ENCODE measurements around the gene SULF2. TPM values are rescaled to one million over a fixed set of nuclear protein-coding genes. Genes with fewer than 3 reads are reported as not detected.

The SULF2 gene
- total RNA-seq, 1 experiment from 2014 or later: 0.20 TPM

- no peak for DNase-seq
- Histone ChIP-seq H3K4me3 (no peak overlapping the region), H3K36me3 (no peaks in the 10 kb centered on the region), H3K27me3 (peaks cover 45% of the 10 kb centered on the region), H3K9me3 (no peaks in the 10 kb centered on the region)
Measured at GRCh38 chr20:47760686-47761481, 24.4 kb downstream of the SULF2 start.

DNA sequence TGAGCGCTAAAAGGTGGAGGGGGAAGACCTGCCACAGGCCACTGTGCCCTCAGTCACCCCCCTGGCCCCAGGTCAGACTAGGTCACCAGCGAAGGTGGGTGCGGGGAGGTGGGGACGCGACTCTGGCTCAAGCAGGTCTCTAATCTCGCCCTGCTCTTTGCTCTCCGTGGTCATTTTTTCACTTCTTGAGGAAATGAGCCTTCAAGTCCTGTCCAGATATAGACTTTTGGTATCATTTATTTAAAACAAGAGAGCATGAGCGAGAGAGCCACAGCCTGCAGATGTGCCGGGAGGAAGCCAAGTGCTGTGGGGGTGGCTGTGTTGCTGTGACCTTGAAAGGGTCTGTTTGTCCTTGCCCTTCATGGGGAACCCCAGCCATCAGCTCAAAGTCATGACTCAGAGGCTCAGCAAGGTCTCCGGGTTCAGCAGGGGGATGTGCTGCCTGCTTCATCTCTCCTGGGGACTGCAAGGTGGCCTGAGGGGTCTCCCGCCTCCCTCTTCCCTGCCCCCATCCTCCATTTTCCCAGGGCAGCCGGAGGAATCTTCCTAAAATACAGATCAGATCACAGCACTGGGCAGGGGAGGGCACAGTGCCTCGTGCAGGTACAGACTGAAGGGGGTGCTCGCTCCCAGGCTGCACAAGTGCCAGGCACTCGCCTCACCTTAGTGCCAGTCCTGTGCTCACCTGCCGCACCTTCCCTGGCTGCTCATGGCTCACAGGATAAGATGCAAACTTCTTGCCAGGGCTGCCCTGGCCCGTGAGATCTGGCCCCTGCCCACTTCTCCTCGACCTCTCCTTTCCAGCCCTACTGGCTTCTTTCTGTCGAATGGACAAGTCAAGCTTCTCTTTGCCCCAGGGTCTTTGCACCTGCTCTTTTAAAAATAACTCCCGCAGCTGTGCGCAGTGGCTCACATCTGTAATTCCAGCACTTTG, 26.5 kb downstream of the SULF2 start:
- Histone ChIP-seq H3K36me3 (no peaks in the 10 kb centered on the region), H3K4me3 (no peak overlapping the region), H3K27me3 (peaks cover 44% of the 10 kb centered on the region), H3K9me3 (no peaks in the 10 kb centered on the region)
- DNase-seq: no peak

DNA sequence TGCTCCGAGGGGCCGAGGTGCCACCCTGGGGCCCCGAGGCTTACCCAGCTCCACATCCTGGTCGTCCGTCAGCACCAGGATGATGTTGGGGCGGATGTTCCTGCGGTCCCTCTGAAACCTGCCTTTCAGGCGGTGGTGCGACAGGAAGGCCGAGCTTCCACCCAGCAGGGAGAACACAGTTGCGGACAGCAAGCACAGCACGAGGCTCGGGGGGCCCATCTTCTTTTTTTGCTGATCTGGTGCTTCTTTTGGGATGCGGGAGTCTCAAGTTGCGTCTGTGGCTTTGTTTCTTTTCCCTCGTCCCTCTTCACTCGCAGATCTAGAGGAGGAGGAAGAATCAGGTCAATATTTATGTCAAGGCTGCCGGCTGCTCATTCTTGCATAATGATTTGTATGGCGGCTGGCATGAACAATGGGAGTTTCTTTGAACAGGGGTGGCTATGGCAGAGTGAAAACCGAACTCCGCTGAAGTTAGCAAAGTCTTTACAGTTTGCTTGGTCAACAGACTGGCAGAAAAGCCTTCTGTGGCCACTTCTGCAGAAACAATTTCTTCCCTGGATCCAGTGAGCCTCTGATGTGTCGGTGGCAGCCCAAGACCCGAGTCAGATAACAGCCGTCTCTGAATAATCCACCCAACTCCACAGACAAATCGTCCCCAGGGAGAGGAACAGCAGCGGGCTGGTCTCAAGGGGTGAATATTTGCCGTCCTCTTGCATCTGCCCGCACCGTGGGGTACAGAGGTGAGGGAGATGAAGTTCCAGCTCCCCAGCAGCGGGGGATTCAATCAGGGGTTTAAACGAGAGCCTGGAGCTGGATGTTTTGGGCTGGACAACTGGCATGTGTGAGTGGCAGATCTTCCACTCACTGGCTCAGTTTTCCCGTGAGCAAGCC, 27.9 kb downstream of the SULF2 start:
- H3K36me3 ChIP-seq: no peaks in the 10 kb centered on the region
- H3K4me3 ChIP-seq: no peak overlapping the region
- no peak for DNase-seq
- H3K27me3 ChIP-seq: peaks cover 41% of the 10 kb centered on the region
- no peaks in the 10 kb centered on the region for H3K9me3 ChIP-seq

GRCh38 chr20:47754946-47755652, 30.2 kb downstream of the SULF2 start:
- H3K27me3 ChIP-seq: peaks cover 18% of the 10 kb centered on the region
- H3K9me3 ChIP-seq: no peaks in the 10 kb centered on the region
- H3K4me3 ChIP-seq: no peak overlapping the region
- DNase-seq: no peak
- H3K36me3 ChIP-seq: no peaks in the 10 kb centered on the region

GRCh38 chr20:47754388-47754715, 30.9 kb downstream of the SULF2 start:
- no peaks in the 10 kb centered on the region for H3K36me3 ChIP-seq
- H3K9me3 ChIP-seq: no peaks in the 10 kb centered on the region
- H3K4me3 ChIP-seq: no peak overlapping the region
- no peak for DNase-seq
- H3K27me3 ChIP-seq: peaks cover 13% of the 10 kb centered on the region

- no peaks in the 10 kb centered on the region for H3K36me3 ChIP-seq
- peaks cover 9% of the 10 kb centered on the region for H3K27me3 ChIP-seq
- DNase-seq: no peak
- H3K9me3 ChIP-seq: no peaks in the 10 kb centered on the region
- no peak overlapping the region for H3K4me3 ChIP-seq
Measured at GRCh38 chr20:47753576-47754387, 31.5 kb downstream of the SULF2 start.

DNA sequence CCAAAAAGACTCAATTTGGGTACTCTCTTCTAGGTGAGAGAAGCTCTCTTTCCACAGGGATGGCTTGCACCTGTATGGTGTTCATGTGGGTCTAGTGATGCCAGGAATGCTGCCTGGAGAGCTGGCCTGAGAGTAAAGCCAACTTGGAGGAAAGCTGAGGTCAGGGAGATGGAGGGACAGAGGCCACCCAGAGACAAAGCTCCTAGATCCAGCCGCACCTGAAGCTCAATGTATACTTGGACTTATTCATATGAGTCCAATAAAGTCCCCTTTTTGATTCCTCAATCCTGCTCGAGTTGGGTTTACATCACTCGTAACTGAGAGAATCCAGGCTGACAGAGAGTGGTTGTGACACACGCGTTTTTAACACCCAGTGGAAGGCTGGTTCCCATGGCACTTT, 33.8 kb downstream of the SULF2 start:
- Histone ChIP-seq H3K27me3 (peaks cover 2% of the 10 kb centered on the region), H3K4me3 (no peak overlapping the region), H3K9me3 (no peaks in the 10 kb centered on the region), H3K36me3 (no peaks in the 10 kb centered on the region)
- no peak for DNase-seq

GRCh38 chr20:47749339-47749738, 35.9 kb downstream of the SULF2 start:
- H3K4me3 ChIP-seq: no peak overlapping the region
- peaks cover 2% of the 10 kb centered on the region for H3K27me3 ChIP-seq
- H3K9me3 ChIP-seq: no peaks in the 10 kb centered on the region
- DNase-seq: peak; percentile 59
- no peaks in the 10 kb centered on the region for H3K36me3 ChIP-seq

DNA sequence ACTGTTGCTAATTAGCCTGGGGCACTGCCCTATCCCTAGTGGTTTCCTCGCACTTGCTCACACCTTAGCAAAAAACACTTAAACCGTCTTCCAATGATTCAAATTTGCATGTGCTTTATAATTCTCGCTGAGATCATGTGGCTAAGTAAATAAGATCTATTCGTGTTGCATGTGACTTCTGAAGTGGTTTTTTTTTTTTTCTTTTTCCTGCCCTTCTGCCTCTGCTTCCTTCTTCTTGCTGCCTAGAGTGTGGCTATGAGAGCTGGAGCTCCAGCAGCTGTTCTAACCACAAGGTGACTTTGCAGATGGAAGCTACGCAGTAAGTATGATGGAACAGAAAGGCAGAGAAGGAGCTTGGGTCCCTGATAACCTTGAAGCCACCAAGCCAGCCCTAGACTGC, 36.5 kb downstream of the SULF2 start:
- no peaks in the 10 kb centered on the region for H3K36me3 ChIP-seq
- peaks cover 2% of the 10 kb centered on the region for H3K27me3 ChIP-seq
- H3K4me3 ChIP-seq: no peak overlapping the region
- DNase-seq: no peak
- no peaks in the 10 kb centered on the region for H3K9me3 ChIP-seq

DNA sequence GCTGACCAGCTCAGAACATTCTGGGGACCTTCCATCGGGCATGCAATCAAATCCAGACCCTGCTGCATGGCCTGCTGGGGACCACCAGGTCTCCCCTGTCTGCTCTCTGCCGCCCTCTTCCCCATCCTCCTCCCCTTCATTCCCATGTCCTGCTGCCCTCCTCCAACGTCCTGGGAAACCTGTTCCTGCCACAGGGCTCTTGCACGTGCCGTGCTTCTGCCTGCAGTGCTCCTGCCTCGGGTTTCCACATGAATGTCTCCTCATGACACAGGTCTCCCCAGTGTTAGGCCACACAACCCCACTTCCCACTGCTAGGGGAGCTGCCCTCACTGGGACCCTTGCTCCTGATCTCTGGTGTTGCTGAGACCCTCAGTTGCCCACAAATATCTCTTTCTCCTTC, 37.2 kb downstream of the SULF2 start:
- Histone ChIP-seq H3K27me3 (no peaks in the 10 kb centered on the region; the same call in 1 of the 2 replicates), H3K36me3 (no peaks in the 10 kb centered on the region), H3K4me3 (no peak overlapping the region), H3K9me3 (no peaks in the 10 kb centered on the region)
- DNase-seq: no peak

- H3K4me3 ChIP-seq: no peak overlapping the region
- H3K27me3 ChIP-seq: no peaks in the 10 kb centered on the region; the same call in 1 of the 2 replicates
- H3K36me3 ChIP-seq: no peaks in the 10 kb centered on the region
- no peaks in the 10 kb centered on the region for H3K9me3 ChIP-seq
- no peak for DNase-seq
Measured at GRCh38 chr20:47747669-47748031, 37.6 kb downstream of the SULF2 start.

- Histone ChIP-seq H3K36me3 (no peaks in the 10 kb centered on the region), H3K27me3 (no peaks in the 10 kb centered on the region; the same call in 1 of the 2 replicates), H3K9me3 (no peaks in the 10 kb centered on the region), H3K4me3 (no peak overlapping the region)
- no peak for DNase-seq
Measured at GRCh38 chr20:47744803-47745202, 40.5 kb downstream of the SULF2 start.

DNA sequence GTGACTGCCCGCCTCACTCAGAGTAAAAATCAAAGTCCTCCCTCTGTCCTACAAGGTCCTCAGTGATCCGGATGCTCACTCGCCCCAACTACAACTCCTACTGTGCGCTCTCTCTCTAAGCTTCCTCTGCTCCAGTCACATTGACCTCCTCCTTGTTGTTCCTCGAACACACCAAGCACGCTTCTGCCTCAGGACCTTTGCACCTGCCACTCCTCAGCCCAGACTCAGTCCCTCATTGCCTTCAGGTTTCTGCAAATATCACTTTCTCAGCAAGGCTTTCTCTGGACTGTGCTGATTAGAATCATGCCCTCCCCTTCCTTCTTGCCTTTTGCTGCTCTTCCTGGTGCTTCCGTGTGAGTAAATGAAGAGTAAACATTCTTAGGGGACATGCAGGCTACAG, 41.6 kb downstream of the SULF2 start:
- DNase-seq: no peak
- Histone ChIP-seq H3K36me3 (no peaks in the 10 kb centered on the region), H3K27me3 (no peaks in the 10 kb centered on the region; the same call in 1 of the 2 replicates), H3K9me3 (no peaks in the 10 kb centered on the region), H3K4me3 (no peak overlapping the region)

DNA sequence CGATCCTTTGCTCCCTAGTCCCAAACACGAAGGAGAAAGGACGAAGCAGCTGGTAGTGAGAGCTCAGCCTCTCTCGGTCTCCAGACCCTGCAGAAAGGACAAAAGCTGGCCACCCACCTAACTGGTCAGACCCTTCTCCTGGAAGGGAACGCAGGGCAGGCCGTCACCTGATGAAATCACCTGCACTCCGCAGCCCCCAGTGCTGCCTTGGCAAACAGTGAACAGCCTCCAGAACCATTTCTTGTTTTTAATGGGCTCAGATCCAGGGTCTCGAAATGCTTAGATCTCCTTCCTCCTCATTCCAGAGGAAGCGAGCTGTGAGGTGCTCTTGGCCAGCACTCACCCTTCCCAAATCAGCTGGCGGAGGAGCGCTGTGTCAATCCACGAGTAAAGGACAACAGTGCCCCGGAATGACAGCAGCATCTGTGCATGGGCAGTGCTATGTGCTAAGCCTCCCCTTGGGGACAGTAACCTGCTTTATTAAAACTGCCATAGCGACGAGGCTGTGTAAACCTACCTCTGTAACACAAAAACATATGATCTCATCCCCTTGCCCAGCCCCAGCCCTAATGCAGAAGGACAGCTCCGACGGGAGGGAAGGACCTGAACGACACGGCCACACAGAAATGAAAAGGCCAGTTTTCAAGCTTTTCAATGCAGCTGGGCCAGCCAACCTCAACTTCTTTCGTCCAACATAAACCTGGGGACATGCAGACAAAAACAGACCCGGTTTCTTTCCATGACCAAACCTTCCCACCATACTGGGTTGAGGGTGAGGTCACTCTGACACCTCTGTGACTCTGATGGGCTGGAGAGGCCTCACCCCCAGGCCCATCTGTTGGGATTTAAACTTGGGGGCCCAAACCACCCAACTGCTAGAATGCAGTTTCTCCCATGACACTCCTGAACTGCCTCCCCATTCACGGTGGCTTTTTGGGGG, 43.3 kb downstream of the SULF2 start:
- Histone ChIP-seq H3K4me3 (no peak overlapping the region), H3K9me3 (no peaks in the 10 kb centered on the region), H3K36me3 (no peaks in the 10 kb centered on the region), H3K27me3 (no peaks in the 10 kb centered on the region)
- no peak for DNase-seq

- H3K27me3 ChIP-seq: no peaks in the 10 kb centered on the region; the same call in 1 of the 2 replicates
- H3K36me3 ChIP-seq: no peaks in the 10 kb centered on the region
- DNase-seq: peak; percentile 20
- H3K9me3 ChIP-seq: no peaks in the 10 kb centered on the region
- H3K4me3 ChIP-seq: no peak overlapping the region
Measured at GRCh38 chr20:47740862-47741184, 44.5 kb downstream of the SULF2 start.

Data from MG63 (cell line).